MM.1S (cell line): ENCODE results near the gene STAT3.

Experiments
- CTCF ChIP-seq: fragments of 300-600 bp; sonication (generic); IDR thresholded peaks from 2 replicates; pipeline ENCODE4 v1.5.1; 2016; ENCODE audit warnings: antibody characterized with exemption, low read length, mixed read lengths
- EZH2 ChIP-seq: fragments of 300-600 bp; sonication (generic); optimal IDR thresholded peaks from 2 replicates; pipeline ENCODE3; 2017; ENCODE audit warnings: low read depth, mild to moderate bottlenecking, antibody characterized with exemption, low read length, mixed read lengths
- EZH2phosphoT487 ChIP-seq: fragments of 300-600 bp; sonication (generic); IDR thresholded peaks from 2 replicates; pipeline ENCODE4 v1.6.1; 2018; ENCODE audit warnings: antibody characterized with exemption, low read length

GRCh38 chr17:42284566-42284965, 103.7 kb downstream of the STAT3 start:
- TF ChIP-seq EZH2 (no peak), CTCF (no peak), EZH2phosphoT487 (no peak)
